Dedifferentiated amniotic fluid mesenchymal stem cell (primary cell): ENCODE results near the gene TPPP.

Experiments
- DNase-seq: peaks from one replicate; pipeline ENCODE4 v3.0.0-alpha.2; 2016; ENCODE audit errors: extremely low spot score

The TPPP gene

DNA sequence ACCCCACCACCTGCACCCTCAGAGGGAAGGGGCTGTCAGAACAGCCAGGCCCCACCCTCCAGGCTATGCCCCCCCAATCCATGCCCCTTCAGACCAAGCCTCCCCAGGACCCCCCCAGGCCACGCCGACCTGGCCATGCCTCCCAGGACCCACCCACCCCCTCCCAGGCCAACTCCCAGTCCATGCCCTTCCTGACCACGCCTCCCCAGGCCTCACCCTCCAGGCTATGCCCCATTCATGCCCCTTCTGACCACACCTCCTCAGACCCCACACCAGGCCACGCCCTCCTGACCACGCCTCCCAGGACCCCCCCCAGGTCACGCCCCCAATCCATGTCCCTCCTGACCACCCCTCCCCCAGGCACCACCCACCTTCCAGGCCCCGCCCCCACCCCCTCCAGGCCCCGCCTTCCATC lies 27.6 kb downstream of the TPPP start:
- no peak for DNase-seq

DNA sequence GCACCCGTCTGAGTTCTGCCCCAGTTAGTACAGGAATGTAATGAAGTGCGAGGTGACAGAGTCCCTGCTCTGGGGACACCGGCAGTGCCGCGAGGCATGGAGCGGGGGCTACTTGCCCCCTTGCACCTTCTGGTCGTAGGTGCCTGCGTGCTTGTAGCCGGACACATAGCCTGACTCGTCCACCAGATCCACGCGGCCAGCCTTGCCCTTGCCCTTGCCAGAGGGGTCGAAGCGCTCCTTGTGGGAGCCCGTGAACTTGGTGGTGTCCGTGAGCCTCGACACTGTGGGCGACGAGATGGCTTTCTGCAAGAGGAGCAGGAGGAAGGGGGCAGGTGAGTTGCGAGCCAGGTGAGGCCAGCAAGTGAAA lies 28.2 kb downstream of the TPPP start:
- DNase-seq = no peak

DNA sequence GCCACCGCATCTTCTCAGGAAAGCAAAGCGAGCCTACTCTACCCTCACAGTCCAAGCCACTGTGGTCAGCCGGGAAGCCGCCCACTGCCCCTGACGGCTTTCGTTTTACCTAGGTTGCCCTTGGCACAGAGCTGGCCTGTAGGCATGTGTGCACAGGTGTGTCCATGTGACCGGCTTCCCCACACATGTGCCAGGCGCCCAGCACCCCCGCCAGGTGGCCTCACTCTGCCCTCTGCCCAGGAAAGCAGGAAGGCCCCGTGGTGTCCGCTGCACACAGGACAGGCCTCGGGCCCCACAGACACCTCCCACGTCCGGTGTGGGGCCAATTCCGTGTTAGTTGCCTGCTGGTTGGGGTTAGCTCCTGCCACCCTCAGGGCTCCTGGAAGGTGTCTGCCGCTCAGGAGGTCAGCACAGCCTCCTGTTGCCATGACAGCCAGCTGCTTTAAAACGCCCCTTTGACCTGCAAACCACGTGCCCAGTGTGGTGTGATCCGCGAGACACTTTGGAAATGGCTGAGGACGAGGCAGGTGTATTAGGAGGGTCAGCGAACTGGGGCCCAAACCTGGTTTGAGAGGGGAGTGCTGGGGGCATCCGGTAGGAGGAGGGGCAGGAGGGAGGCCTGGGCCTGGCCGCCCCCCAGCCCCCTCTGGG lies 28.7 kb downstream of the TPPP start:
- DNase-seq = no peak

DNA sequence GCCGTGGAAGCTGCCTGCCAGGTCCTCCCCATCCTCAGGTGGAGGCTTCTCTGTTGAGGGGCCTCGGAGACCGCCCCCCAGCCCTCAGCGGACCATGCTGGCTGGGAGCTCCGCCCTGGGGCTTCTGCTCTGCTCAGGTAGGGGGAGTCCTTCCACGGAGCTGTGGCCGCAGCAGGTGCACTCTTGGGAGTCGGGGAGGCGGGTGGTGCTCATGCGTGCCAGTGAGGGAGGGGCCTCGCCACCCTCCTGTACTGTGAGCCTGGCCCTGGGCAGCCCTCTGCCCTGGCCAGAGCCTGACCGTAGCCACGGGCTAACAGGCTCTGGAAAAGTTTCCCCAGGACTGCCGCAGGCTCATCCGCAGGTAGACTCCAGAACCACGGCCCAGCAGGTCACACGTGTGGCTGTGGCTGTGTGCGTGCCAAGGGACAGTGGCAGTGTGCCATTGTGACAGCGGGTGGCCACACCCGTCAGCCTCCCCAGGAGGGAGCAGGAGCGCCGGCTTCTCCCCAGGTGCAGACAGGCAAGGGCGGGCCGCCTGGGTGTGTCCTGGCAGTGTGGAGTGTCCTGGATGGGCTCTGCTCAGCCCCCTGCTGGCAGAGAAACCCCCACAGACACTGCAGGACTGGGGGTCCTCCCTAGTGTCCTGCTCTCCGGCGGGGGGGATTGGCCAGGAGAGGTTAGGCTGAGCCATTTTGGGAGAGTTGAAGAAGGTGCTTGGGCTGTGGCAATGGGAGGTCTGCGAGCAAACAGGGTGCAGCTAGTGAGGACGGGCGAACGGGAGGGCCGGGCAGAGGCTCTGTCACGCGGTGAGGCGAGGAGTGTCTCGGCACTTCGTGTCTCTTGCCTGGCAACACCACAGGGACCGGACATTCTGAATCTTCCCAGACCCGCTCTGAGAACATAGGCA lies 29.5 kb downstream of the TPPP start:
- DNase-seq = no peak

DNA sequence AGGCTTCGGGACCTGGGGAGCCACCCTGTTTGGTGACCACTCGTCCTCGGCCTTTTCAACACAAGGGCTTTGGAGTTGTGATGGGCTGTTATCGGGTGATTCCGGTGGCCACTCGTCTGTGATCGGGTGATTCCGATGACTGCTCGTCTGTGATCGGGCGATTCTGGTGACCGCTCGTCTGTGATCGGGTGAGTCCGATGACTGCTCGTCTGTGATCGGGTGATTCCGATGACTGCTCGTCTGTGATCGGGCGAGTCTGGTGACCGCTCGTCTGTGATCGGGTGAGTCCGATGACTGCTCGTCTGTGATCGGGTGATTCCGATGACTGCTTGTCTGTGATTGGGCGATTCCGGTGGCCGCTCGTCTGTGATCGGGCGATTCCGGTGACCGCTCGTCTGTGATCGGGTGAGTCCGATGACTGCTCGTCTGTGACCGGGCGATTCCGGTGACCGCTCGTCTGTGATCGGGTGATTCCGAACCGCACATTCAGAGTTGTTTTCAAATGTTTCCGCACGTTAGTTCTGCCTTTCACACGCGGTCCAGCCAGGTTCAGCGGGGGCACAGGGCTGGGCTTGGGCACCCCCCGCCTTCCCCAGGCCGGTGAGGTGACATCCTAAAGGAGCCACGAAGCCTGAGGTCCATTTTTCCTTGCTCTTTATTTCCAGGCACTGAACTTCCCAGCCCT lies 30.3 kb downstream of the TPPP start:
- no peak for DNase-seq

DNA sequence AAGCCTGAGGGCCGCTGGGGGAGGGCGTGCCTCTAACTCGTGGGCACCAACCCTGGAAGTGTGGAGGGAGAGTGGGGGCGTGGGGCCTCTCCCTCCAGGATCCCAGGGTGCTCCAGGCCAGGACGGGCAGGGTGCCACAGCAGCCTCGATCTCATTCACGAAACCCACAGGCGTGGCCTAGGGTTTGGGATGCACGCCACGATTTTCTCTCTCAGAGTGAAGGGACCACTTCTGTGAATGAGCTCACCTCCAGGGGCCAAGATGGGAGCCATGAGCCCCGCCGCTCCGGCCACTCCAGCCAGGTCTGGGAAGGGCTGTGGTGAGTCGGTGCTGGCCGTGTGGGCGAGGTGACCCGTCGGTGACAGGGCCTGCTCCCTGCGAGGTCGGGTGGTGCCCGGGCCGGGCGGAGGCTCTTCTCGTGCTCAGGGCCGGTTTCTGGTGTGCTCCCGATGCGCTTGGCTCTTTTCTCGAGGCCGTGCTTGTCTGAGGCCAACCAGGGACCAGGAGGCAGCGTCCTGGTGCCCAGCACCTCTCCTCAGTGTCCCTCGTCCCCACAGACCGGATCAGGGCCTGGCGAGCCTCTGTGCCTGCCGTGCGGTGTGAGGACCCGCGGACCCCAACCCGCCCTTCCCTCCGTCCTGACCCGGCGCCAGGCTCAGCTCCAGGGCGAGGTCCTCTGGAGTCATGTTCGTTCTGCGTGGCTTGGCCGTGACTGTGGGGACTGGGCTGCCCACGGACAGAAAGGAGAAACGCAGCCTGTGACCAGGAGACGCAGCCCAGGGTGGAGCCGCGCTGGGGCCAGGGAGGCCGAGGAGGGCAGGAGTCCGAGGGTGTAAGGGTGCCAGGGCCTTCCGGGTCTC lies 31.0 kb downstream of the TPPP start:
- no peak for DNase-seq

DNA sequence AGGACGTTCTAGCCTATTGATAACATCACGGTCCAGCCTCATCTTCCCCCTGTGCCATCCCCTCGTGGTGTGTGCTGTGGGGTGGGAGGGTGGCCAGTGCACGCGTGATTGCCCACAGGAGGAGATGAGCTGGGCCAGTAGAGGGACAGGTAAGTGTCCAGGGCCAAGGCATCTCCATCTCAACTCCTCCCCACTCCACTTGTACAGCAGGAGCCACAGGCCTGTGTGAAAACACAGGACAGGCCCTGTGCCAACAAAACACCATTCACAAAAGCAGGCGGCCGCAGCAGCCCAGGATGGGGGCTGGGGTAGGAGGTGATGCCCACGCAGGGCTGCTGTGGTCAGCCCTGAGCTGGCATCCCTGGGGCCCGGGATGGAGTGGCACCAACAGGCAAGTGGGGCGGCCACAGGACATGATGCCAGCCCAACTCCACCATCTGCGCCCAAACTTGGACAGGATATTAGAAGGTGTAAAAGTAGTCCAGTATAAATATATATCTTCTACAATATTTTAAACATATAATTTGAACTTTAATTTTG lies 32.6 kb downstream of the TPPP start:
- no peak for DNase-seq

DNA sequence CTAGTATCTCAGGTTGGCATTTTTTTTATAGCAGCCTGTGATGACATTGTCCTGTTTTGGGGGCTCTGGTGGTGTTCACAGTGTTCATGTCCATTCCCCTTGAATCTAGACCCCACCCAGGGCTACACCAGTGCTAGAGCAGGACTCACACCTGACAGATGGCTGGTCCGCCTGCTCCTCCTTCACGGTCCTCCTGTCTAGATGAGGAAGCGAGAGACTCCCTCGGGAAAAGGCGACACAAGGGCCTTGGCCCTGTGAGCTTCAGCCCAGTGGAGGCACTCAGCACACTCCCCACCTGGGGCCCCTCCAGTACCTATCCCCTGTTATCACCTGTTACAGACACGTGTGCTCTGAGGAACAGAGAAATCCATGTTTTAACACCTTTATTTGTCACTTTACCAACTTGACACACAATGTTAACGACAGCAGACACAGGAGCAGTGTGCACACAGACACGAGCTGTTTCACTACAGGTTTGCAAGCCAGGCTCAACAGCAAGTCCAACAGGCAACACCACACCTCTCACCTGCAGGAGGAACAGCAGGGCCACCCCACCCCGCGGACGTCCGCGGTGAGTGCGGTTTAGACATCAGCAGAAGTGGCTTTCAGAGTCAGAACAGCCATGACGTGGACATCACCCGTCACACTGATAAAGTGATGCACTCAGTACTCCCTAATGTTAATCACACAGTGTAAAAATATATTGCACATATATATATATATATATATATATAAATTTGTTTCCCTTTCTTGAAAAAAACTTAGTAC lies 33.5 kb downstream of the TPPP start:
- no peak for DNase-seq

DNA sequence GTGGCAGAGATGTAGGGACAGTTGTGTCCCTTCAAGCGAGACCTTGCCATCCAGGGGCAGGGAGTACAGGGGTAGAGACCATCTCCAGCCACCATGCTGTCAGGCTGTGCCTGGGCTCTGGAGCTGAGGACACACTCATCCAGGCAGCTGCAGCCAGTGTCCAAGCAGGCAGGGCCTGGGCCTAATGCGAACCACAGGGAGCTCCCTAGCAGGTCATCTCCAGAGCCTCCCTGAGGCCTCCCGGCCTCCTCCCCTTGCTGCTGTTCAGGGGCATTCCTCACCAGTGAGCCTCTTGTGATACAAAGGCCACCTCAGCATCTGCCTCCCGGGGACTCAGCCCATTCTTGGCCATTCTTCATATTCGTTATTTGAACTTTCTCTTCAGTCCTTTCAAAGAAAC lies 35.0 kb downstream of the TPPP start:
- DNase-seq = no peak

GRCh38 chr5:657570-657969 lies 35.6 kb downstream of the TPPP start:
- DNase-seq = no peak

GRCh38 chr5:655406-655805 lies 37.7 kb downstream of the TPPP start:
- no peak for DNase-seq

- DNase-seq = no peak
These were observed 38.9 kb downstream of the TPPP start for GRCh38 chr5:654071-654778.

DNA sequence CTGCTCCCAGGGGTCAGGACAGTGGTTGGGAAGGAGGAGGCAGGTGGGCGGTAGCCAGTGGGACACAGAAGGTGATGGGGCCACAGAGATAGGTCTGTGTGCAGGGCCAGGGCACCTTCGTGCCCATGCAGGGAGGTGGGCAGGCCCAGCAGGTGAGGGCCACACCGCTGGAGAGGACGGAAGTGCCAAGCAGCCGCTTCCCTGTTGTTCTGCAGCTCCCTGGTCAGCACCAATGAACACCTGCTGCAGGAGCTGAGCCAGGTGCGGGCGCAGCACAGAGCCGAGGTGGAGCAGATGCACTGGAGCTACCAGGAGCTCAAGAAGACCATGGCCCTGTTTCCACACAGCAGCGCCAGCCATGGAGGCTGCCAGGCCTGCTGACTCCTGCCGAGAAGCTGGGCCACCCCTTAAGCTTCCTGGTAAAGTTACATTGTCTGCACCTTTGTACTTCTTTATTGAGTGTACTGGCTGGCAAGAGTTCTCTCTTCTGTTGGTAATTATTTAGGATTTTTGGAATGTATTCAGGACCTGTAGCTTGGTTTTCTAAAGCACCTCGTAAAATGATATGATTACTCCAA lies 40.3 kb downstream of the TPPP start:
- DNase-seq = no peak

DNA sequence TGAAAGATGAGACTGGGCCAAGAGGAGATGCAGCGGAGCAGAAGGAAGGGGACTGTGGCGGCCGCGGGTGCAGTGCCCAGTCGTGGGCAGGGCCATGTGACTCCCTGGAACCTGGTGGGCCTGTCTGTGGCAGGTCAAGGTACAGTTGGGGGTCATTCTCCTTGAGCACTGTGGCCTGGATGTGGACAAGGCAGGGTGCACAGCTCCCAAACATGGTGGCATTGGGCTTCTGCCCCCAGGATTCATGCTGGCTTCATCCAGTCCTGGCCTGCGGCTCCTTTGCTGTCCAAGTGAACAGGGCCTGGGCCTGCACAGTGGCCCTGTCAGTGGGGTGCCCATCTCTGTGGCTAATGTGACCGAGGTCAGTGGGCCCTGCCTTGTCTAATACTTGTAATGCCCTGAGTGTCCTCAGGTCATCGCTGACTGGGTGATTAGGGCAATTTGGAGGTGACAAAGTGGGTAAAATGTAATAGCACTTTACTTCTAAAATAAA lies 41.1 kb downstream of the TPPP start:
- no peak for DNase-seq

GRCh38 chr5:651296-652022 lies 41.7 kb downstream of the TPPP start:
- no peak for DNase-seq

DNA sequence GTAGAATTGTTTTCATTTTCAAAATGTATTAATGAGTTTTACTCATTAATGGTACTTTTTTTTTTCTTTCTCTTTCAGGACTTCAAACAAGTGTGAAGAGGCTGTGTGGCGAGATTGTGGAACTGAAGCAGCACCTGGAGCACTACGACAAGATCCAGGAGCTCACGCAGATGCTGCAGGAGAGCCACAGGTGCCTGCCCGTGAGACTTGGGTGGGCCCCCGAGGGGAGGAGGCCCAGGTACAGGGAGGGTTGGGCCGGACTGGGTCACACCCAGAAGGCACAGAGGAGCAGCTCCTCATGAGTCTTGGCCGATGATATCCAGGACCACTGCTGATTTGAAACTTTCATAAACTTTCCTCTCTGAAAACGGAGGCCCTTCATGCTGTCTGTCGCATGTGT lies 45.4 kb downstream of the TPPP start:
- no peak for DNase-seq

GRCh38 chr5:647311-647710 lies 45.8 kb downstream of the TPPP start:
- no peak for DNase-seq

GRCh38 chr5:646396-647201 lies 46.6 kb downstream of the TPPP start:
- no peak for DNase-seq
